GM13977 (cell line): ENCODE measurements around the gene GSN.
A peak's percentile ranks its signal among the peaks of the same experiment; 100 is the strongest.

Experiments
- DNase-seq: peaks from one replicate; pipeline ENCODE4 v3.0.0; 2012; ENCODE audit warnings: low spot score
- in situ Hi-C: fragments of 300-500 bp; cut with MboI; formaldehyde crosslinking; loops from one replicate; pipeline ENCODE4 v1.12.0; 2022; ENCODE audit warnings: low sequenced_read_pairs, low pct_unique_long_range_greater_than_20kb, mixed read lengths, inconsistent platforms; ENCODE audit not compliant: unreplicated experiment
- TF ChIP-seq, protein P1 (sequence below): IDR thresholded peaks from 2 replicates; pipeline ENCODE4 v1.5.1; 2012; ENCODE audit warnings: mild to moderate bottlenecking, control low read depth; ENCODE audit not compliant: insufficient read depth; ENCODE audit errors: extremely low read depth, missing control alignments

Gene GSN

DNA sequence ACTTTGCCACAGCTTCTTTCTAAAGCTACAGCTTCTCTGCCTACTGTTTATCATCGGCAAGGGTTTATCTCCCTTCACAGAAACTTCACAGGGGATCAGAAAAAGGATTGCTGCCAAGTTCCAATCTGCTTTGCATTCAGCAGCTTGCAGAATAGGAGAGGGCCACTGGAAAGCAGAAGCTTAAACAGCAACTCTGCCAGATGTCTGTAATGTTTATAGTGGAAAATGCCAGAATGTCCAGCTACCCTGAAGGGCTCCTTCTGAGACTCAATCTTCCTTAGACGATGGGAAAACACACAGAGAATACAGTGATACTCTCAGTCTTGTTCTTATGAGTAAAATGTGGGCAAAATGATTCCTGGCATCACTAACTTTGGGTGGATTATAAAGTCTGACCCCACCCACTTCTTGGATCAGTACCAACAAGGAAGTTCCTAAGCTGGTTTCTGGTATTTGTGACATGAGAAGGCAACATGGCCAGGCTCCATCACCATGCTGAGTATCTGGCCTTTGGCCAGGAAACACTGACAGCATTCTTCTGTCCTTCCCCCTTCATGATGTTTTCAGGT, 83.1 kb downstream of the GSN start:
- in situ Hi-C loops, result no loop called here
- TF ChIP-seq, protein P1, sequence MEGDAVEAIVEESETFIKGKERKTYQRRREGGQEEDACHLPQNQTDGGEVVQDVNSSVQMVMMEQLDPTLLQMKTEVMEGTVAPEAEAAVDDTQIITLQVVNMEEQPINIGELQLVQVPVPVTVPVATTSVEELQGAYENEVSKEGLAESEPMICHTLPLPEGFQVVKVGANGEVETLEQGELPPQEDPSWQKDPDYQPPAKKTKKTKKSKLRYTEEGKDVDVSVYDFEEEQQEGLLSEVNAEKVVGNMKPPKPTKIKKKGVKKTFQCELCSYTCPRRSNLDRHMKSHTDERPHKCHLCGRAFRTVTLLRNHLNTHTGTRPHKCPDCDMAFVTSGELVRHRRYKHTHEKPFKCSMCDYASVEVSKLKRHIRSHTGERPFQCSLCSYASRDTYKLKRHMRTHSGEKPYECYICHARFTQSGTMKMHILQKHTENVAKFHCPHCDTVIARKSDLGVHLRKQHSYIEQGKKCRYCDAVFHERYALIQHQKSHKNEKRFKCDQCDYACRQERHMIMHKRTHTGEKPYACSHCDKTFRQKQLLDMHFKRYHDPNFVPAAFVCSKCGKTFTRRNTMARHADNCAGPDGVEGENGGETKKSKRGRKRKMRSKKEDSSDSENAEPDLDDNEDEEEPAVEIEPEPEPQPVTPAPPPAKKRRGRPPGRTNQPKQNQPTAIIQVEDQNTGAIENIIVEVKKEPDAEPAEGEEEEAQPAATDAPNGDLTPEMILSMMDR, result no peak
- no peak for DNase-seq

DNA sequence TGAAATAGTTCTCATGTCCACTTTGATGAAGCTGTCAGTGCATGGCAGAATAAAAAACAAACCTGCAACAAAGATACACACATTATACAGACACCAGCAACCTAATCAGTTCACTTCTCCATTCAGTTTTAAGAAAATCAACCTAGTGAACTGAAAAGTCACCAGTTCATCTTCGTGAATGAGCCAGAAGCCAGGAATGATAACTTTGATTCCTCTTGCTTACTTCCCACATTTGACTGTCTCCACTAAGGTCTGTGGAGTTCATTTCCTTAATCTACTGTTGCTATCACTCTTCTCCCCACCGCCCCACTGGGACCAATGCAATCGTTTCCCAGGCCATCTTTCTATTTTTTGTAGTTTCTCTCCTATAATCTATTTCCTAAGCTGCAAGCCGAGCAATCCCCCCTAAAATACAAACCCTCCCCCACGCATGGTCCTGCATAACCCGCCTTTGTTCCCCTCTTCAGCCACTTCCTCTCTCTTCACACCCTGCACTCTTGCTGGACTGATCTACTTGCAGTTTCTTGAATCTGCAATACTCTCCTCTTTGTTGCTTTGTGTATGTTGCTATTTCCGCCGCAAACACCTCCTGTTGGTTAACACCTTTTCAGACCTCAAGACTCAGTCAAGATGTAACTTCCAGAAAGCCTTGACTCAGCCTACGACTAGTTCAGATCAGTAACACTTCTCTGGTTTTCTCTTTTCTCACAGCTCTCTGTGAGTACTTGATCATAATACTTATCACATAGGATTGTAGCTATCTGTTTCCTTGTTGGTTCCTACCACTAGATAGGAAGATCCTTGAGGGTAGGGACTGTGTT, 85.5 kb downstream of the GSN start:
- TF ChIP-seq, protein P1, result no peak
- in situ Hi-C loops, result no loop called here
- peak; percentile 60 for DNase-seq

DNA sequence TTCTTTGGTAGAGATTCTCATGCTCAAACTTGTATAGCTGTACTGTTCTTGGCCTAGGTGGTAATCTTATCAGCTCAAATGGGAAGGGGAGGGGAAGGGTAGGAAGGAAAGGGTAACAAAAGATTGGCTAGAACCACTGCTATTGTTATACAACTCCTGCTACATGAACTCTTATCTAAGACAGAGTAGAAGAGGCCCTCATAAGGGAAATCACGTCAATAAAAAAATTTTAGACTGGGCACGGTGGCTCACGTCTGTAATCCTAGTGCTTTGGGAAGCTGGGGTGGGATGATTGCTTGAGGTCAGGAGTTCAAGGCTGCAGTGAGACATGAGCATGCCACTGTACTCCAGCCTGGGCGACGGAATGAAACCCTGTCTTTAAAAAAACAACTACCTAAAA, 86.2 kb downstream of the GSN start:
- DNase-seq, result no peak
- in situ Hi-C loops, result no loop called here
- TF ChIP-seq, protein P1, result no peak

DNA sequence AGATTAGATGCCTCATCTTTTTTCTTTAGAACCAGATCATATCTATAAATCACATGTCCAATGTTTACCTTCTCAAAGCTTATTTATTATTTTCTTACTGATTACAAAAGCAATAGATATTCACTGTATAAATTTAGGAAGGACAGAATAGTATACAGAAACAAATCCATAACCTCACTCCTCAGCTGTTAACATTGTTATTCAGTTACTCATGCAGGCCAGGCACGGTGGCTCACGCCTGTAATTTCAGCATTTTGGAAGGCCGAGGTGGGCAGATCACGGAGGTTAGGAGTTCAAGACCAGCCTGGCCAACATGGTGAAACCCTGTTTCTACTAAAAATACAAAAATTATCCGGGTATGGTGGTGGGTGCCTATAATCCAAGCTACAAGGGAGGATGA, 86.8 kb downstream of the GSN start:
- TF ChIP-seq, protein P1, result no peak
- no peak for DNase-seq
- in situ Hi-C loops, result no loop called here

DNA sequence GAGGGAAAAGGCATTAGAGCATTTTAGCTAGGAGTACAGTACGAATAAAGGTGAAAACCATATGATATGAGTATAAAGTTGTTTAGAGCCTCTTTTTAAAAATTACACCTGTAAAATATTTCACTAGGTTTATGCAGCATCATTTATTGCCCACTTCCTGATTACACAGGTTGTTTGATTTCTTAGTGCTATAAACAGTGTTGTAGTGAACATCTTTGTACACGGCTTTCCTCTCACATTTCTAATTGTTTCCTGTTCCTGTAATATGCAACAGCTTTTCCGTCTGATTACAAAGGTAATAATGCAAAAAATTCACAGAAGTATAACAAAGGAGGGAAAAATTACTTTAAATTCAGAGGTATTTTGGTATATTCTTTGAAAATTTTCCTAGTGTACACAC, 89.0 kb downstream of the GSN start:
- DNase-seq, result no peak
- TF ChIP-seq, protein P1, result no peak
- in situ Hi-C loops, result no loop called here

DNA sequence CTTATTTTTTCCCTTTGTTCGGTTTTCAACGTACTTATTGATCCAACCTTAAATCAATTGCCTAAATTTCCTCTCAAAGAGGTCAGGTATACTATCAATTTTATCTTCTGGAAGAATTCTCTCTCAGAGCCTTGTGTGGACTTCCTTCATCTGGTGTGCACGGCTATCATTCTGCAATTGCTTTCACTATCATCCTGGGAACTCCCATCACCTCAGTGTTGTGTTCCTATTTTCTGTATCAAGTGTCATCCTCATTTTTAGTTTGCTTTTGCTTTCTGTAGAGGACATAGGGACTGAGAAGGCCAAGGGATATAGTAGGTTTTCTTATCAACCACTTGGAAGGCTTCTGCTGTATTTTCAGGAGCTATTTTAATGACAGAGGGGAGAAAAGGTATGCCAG, 90.8 kb downstream of the GSN start:
- no peak for DNase-seq
- in situ Hi-C loops, result no loop called here
- TF ChIP-seq, protein P1, result no peak
